ENCODE results near the gene MAML3. TPM values are rescaled to one million over a fixed set of nuclear protein-coding genes. Genes with fewer than 3 reads are reported as not detected.
A peak's percentile ranks its signal among the peaks of the same experiment; 100 is the strongest.

MAML3 gene
- total and polyA plus RNA-seq, 2 of the 13 experiments (the other 11 are each of a cell fraction or from before 2014, with no cell fraction given) = 0.05 to 0.13 TPM

GRCh38 chr4:139692309-139693012 lies 461.5 kb downstream of the MAML3 start (continued):
- TF ChIP-seq FOXA3 (CRISPR knock-in tag; IDR thresholded peaks at IDR 0.05) (peak; percentile 86), ZNF629 (CRISPR knock-in tag; conservative IDR thresholded peaks at IDR 0.05) (peak; percentile 49), CEBPG (CRISPR knock-in tag; IDR thresholded peaks at IDR 0.05) (peak; percentile 91), ZSCAN31 (CRISPR knock-in tag; IDR thresholded peaks at IDR 0.05; ENCODE audit: low read depth) (peak; percentile 38; the same call in 1 of the 2 replicates), ZNF646 (CRISPR knock-in tag; IDR thresholded peaks at IDR 0.05) (peak; percentile 49; the same call in 1 of the 2 replicates), RERE (CRISPR knock-in tag; IDR thresholded peaks at IDR 0.05; ENCODE audit: low read depth) (peak; percentile 58; the same call in 1 of the 2 replicates), GATAD1 (CRISPR knock-in tag; IDR thresholded peaks at IDR 0.05) (0 out of 2 replicates have a peak, but pooled peaks have one; percentile 40), ZNF614 (CRISPR knock-in tag; IDR thresholded peaks at IDR 0.05; ENCODE audit: borderline replicate concordance) (peak; percentile 83), POLR2A (IDR thresholded peaks at IDR 0.05; ENCODE audit: insufficient read depth in 1 of 2, low read depth in 2 of 2, low read length in 2 of 2) (peak in 1 of 2 experiments; percentile 13; a peak in 1 of 4 replicates), ZBED4 (CRISPR knock-in tag; IDR thresholded peaks at IDR 0.05; ENCODE audit: borderline replicate concordance) (0 out of 2 replicates have a peak, but pooled peaks have one; percentile 27), GMEB2 (CRISPR knock-in tag; IDR thresholded peaks at IDR 0.05; ENCODE audit: low read depth) (no peak)

All from HepG2 (cell line).